HG02678 (cell line): ENCODE measurements around the gene ERP27.
A peak's percentile ranks its signal among the peaks of the same experiment; 100 is the strongest.

ENCODE experiments used
- ATAC-seq: cut with Tn5 transposase; IDR thresholded peaks from one replicate; pipeline ENCODE4 v1.9.1; 2021; ENCODE audit warnings: mild to moderate bottlenecking, moderate library complexity; ENCODE audit not compliant: unreplicated experiment

Gene ERP27

GRCh38 chr12:14938301-14938700, at the start of gene ERP27:
ERP27 (minus strand) TSS chr12:14938537; CDS start chr12:14938508, 29 bp downstream.
- ATAC-seq: no peak

GRCh38 chr12:14988035-14988434, 49.7 kb upstream of the ERP27 start:
- ATAC-seq: no peak

GRCh38 chr12:14986449-14986848, 48.1 kb upstream of the ERP27 start:
- ATAC-seq: no peak

GRCh38 chr12:14984766-14985285, 46.5 kb upstream of the ERP27 start:
- no peak for ATAC-seq

GRCh38 chr12:14984036-14984435, 45.7 kb upstream of the ERP27 start:
- no peak for ATAC-seq

- no peak for ATAC-seq
Observed at GRCh38 chr12:14982991-14983390, 44.7 kb upstream of the ERP27 start.

GRCh38 chr12:14982562-14982961, 44.2 kb upstream of the ERP27 start:
- no peak for ATAC-seq

- no peak for ATAC-seq
Observed at GRCh38 chr12:14981049-14981448, 42.7 kb upstream of the ERP27 start.

- no peak for ATAC-seq
Observed at GRCh38 chr12:14979468-14979867, 41.1 kb upstream of the ERP27 start.

GRCh38 chr12:14976658-14977057, 38.3 kb upstream of the ERP27 start:
- no peak for ATAC-seq

GRCh38 chr12:14975457-14975856, 37.1 kb upstream of the ERP27 start:
- no peak for ATAC-seq

- ATAC-seq: no peak
Observed at GRCh38 chr12:14974633-14975032, 36.3 kb upstream of the ERP27 start.

GRCh38 chr12:14972816-14973215, 34.5 kb upstream of the ERP27 start, which contains the start of gene PDE6H:
PDE6H (plus strand) TSS chr12:14973042; CDS start chr12:14978013, 4,971 bp downstream.
- no peak for ATAC-seq

GRCh38 chr12:14970473-14970872, 32.1 kb upstream of the ERP27 start:
- ATAC-seq: no peak

- no peak for ATAC-seq
Observed at GRCh38 chr12:14968478-14968877, 30.1 kb upstream of the ERP27 start.

- ATAC-seq: no peak
Observed at GRCh38 chr12:14965221-14965620, 26.9 kb upstream of the ERP27 start.

GRCh38 chr12:14964406-14964805, 26.1 kb upstream of the ERP27 start:
- ATAC-seq: no peak

GRCh38 chr12:14963520-14963919, 25.2 kb upstream of the ERP27 start:
- no peak for ATAC-seq

GRCh38 chr12:14962797-14963196, 24.5 kb upstream of the ERP27 start:
- no peak for ATAC-seq

- ATAC-seq: no peak
Observed at GRCh38 chr12:14962153-14962539, 23.8 kb upstream of the ERP27 start.

GRCh38 chr12:14961466-14962152, 23.3 kb upstream of the ERP27 start, which contains the start of gene ARHGDIB:
ARHGDIB (minus strand) TSS chr12:14961601; CDS start chr12:14950712, 10,889 bp downstream.
- peak; percentile 65 for ATAC-seq

GRCh38 chr12:14960548-14961465, 22.5 kb upstream of the ERP27 start:
- peak; percentile 35 for ATAC-seq
